ENCODE measurements around the gene STPG2. TPM values are rescaled to one million over a fixed set of nuclear protein-coding genes. Genes with fewer than 3 reads are reported as not detected.

Gene STPG2
- total and polyA plus RNA-seq, 10 of the 15 experiments (the other 5 are each of a cell fraction or from before 2014, with no cell fraction given) = 0.13 to 0.24 TPM; not detected in 8

DNA sequence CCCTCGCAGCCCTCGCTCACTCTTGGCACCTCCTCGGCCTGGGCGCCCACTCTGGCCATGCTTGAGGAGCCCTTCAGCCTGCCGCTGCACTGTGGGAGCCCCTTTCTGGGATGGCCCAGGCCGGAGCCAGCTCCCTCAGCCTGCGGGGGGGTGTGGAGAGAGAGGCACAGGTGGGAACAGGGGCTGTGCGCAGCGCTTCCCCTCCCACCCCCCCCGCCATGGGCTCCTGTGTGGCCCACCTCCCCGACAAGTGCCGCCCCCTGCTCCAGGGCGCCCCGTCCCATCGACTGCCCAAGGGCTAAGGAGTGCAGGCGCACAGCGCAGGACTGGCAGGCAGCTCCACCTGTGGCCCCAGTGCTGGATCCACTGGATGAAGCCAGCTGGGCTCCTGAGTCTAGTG is 220.2 kb downstream of the STPG2 start:
- Histone ChIP-seq H3K36me3 (ENCODE audit: control insufficient read depth in 2 of 2, insufficient read depth in 2 of 2, low read length in 1 of 2) (no peaks in the 10 kb centered on the region), H3K79me2 (ENCODE audit: control insufficient read depth, insufficient read depth, low read length) (no peaks in the 10 kb centered on the region), H4K20me1 (ENCODE audit: control insufficient read depth, insufficient read depth) (no peaks in the 10 kb centered on the region), H3K4me3 (no peak overlapping the region), H3K9me3 (replicated peaks; ENCODE audit: control insufficient read depth, insufficient read depth, low read length) (no peaks in the 10 kb centered on the region), H3K27me3 (replicated peaks in 1 of 2; ENCODE audit: control insufficient read depth in 2 of 2, insufficient read depth in 2 of 2, low read length in 1 of 2) (no peaks in the 10 kb centered on the region), H3K4me1 (ENCODE audit: control insufficient read depth, insufficient read depth, low read length) (no peaks in the 10 kb centered on the region), H3K27ac (ENCODE audit: control insufficient read depth, insufficient read depth) (no peak overlapping the region), H3K4me2 (ENCODE audit: control insufficient read depth, insufficient read depth) (no peak overlapping the region), H3K9ac (ENCODE audit: control insufficient read depth, insufficient read depth, low read length) (no peak overlapping the region), H2AFZ (ENCODE audit: control insufficient read depth, low read depth, low read length) (no peak overlapping the region)
- ATAC-seq (no peak), DNase-seq (ENCODE audit: low read depth, low spot score) (no peak), FAIRE-seq (no peak)
- ChIA-PET POLR2A (no interaction called here), CTCF (no interaction called here), RAD21 (ENCODE audit: unreplicated experiment) (no interaction called here), SMC1A (ENCODE audit: uncharacterized antibody, unreplicated experiment) (no interaction called here)
- 65% methylated on average over 16 of the region's 17 CpGs for WGBS (ENCODE audit: insufficient coverage, insufficient replicate concordance, low lambda C conversion rate, missing lambda C conversion rate)
- in situ Hi-C loops (cut with MboI) (no loop called here), intact Hi-C loops (cut with micrococcal nuclease; ENCODE audit: unreplicated experiment) (no loop called here)
- BruUV-seq (replicated peaks) = no TSS peak
- TF ChIP-seq WRNIP1 (IDR thresholded peaks at IDR 0.05; ENCODE audit: borderline replicate concordance, low read depth, low read length) = no peak
- no peak for TF ChIP-seq EGR1 (IDR thresholded peaks at IDR 0.05; ENCODE audit: borderline replicate concordance in 1 of 2, low read depth in 2 of 2, low read length in 2 of 2)
- TF ChIP-seq BMI1 (IDR thresholded peaks at IDR 0.05; ENCODE audit: borderline replicate concordance) = no peak
- no peak for TF ChIP-seq MYB (IDR thresholded peaks at IDR 0.05; ENCODE audit: borderline replicate concordance, low read depth, low read length)
- TF ChIP-seq, protein P1, sequence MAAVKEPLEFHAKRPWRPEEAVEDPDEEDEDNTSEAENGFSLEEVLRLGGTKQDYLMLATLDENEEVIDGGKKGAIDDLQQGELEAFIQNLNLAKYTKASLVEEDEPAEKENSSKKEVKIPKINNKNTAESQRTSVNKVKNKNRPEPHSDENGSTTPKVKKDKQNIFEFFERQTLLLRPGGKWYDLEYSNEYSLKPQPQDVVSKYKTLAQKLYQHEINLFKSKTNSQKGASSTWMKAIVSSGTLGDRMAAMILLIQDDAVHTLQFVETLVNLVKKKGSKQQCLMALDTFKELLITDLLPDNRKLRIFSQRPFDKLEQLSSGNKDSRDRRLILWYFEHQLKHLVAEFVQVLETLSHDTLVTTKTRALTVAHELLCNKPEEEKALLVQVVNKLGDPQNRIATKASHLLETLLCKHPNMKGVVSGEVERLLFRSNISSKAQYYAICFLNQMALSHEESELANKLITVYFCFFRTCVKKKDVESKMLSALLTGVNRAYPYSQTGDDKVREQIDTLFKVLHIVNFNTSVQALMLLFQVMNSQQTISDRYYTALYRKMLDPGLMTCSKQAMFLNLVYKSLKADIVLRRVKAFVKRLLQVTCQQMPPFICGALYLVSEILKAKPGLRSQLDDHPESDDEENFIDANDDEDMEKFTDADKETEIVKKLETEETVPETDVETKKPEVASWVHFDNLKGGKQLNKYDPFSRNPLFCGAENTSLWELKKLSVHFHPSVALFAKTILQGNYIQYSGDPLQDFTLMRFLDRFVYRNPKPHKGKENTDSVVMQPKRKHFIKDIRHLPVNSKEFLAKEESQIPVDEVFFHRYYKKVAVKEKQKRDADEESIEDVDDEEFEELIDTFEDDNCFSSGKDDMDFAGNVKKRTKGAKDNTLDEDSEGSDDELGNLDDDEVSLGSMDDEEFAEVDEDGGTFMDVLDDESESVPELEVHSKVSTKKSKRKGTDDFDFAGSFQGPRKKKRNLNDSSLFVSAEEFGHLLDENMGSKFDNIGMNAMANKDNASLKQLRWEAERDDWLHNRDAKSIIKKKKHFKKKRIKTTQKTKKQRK (IDR thresholded peaks at IDR 0.05; ENCODE audit: low read depth, low read length) = no peak
- no peak for TF ChIP-seq RB1 (IDR thresholded peaks at IDR 0.05; ENCODE audit: borderline replicate concordance)
- TF ChIP-seq CBFB (IDR thresholded peaks at IDR 0.05; ENCODE audit: low read depth) = no peak
- TF ChIP-seq MEF2B (IDR thresholded peaks at IDR 0.05; ENCODE audit: partially characterized antibody, poor library complexity, severe bottlenecking) = no peak
- TF ChIP-seq, protein P2, sequence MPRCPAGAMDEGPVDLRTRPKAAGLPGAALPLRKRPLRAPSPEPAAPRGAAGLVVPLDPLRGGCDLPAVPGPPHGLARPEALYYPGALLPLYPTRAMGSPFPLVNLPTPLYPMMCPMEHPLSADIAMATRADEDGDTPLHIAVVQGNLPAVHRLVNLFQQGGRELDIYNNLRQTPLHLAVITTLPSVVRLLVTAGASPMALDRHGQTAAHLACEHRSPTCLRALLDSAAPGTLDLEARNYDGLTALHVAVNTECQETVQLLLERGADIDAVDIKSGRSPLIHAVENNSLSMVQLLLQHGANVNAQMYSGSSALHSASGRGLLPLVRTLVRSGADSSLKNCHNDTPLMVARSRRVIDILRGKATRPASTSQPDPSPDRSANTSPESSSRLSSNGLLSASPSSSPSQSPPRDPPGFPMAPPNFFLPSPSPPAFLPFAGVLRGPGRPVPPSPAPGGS (IDR thresholded peaks at IDR 0.05; ENCODE audit: borderline replicate concordance, insufficient read depth, low read depth, low read length, poor library complexity, severe bottlenecking) = no peak
- no peak for TF ChIP-seq MXI1 (IDR thresholded peaks at IDR 0.05; ENCODE audit: low read depth, low read length)
- TF ChIP-seq, protein P3, sequence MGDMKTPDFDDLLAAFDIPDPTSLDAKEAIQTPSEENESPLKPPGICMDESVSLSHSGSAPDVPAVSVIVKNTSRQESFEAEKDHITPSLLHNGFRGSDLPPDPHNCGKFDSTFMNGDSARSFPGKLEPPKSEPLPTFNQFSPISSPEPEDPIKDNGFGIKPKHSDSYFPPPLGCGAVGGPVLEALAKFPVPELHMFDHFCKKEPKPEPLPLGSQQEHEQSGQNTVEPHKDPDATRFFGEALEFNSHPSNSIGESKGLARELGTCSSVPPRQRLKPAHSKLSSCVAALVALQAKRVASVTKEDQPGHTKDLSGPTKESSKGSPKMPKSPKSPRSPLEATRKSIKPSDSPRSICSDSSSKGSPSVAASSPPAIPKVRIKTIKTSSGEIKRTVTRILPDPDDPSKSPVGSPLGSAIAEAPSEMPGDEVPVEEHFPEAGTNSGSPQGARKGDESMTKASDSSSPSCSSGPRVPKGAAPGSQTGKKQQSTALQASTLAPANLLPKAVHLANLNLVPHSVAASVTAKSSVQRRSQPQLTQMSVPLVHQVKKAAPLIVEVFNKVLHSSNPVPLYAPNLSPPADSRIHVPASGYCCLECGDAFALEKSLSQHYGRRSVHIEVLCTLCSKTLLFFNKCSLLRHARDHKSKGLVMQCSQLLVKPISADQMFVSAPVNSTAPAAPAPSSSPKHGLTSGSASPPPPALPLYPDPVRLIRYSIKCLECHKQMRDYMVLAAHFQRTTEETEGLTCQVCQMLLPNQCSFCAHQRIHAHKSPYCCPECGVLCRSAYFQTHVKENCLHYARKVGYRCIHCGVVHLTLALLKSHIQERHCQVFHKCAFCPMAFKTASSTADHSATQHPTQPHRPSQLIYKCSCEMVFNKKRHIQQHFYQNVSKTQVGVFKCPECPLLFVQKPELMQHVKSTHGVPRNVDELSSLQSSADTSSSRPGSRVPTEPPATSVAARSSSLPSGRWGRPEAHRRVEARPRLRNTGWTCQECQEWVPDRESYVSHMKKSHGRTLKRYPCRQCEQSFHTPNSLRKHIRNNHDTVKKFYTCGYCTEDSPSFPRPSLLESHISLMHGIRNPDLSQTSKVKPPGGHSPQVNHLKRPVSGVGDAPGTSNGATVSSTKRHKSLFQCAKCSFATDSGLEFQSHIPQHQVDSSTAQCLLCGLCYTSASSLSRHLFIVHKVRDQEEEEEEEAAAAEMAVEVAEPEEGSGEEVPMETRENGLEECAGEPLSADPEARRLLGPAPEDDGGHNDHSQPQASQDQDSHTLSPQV (IDR thresholded peaks at IDR 0.05) = no peak
- no peak for TF ChIP-seq TCF12 (IDR thresholded peaks at IDR 0.05; ENCODE audit: low read depth, low read length)
